NCI-H82 treated with DMSO at 0.1 percent for 48 hours (cell line): Measurements from ENCODE around the gene AUTS2.

Experiments used
- DNase-seq: peaks from one replicate; lab custom pipeline; 2025; ENCODE audit not compliant: unreplicated experiment; lab: John Stamatoyannopoulos, UW

AUTS2 gene

DNA sequence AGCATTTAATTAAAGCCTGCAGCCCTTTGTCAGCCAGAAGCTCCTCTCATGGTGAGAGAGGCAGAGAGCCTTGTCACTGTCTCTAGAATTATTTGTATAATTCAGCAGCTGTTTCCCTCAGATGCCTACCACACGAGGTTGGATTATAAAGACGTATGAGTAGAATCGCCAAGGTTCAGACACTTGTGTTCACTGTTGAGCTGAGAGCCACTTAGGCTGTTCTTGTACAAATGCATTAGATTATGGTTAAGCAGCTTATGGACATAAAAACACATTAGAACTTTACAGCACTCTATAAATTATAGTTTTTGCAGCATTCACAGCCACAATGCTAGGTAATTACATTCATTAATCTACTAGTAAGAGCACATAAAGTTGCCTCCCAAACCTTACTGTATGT is 282.6 kb downstream of the AUTS2 start:
- peak; percentile 93 for DNase-seq

DNA sequence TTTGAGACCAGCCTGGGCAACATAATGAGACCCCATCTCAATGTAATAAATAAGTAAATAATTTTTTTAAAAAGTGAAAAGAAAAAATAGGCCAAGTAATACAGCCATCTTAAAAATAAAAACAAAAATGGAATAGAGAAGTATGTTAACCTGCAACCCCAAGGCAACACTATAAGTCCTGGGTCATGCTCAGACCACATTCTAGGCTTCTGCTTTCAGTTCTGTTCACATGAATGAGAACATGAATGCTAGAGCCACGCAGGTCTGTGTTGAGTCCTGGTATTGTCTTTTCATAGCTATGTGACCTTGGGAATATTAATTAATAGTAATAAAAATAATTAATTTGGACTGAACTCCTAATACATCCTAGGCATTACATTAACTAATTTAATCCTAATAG is 284.0 kb downstream of the AUTS2 start:
- no peak for DNase-seq

DNA sequence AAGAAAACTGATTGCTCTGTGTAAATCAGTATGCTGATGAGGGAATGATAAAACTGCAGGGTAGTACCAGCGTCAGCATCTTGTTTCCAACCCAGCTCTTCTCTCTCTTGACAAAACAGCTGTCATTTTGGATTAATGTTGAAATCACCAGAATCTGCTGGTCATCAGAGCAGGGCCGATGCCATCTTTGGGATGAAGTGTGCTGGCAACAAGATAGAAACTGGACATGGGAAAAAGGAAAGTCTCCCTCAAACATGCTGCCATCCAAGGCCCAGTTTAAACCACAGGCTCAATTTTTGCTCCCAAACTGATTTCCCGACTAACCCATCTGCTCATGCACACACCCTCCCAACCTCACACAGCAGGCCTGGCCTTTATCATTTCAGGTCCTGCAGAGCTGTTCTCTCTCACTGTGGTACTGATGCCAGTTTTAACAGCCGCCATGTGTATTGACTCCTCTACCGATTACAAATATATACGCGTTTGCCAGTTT is 285.2 kb downstream of the AUTS2 start:
- DNase-seq = no peak

DNA sequence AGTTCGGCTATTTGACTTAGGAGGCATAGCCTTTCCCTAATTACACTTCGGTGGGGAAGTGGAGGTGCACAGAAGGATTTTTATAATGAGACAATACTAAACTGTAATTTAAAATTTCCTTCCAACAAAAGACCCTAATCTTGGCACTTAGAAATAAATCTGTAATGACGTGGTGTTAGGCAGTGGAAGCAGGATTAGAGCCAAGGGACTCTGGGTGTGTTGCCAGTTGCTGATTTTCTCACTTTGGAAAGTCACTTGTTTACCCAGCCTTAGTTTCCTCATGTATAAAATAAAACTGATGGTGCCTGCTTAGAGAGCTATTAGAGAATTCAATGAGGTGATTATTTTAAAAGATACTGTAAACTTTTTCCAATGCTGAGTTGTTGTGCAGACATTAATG is 287.2 kb downstream of the AUTS2 start:
- DNase-seq = no peak

DNA sequence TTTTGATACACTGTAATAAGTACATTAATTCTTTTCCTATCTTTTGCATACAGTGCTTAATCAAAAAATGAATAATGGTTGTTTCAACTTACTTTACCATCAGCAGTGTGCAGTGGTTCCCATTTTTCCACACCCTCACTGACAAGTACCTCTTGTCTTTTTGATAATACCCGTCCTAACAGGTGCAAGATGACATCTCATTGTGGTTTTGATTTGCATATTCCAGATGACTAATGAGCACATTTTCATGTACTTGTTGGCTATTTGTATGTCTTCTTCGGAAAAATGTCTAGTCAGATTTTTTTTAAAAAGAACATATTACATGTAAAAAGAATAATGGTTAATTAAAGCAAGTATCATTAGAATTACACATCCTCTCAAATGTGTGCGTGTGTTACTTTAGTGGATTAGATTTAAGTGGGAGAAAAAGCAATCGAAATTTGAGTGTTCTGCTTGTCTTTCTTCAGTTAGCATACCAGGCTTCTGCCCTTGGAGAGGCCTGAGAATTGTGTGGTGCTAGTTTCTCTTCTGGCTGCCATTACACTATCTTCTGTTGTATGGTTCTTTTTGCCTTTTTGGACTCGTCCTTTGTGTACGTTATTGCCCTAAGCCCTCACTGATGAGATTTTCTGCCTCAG is 291.2 kb downstream of the AUTS2 start:
- DNase-seq = no peak

DNA sequence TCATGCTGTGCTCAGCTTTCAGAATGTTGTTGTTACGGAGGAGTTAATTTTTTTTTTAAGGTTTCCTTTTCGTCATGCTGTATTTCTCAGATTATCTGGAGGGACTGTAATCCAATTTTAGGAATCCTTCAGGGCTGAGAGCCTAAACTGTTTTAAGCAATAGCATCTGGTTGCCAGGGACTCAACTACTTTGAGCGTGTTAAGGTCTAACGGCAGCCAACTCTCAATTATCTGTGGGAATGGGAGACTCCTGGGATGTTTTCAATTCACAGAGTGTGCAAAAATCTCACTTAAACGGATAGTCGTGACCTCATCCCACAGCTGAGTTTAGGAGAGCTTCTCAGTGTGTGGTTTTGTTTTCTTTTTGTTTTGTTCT is 291.7 kb downstream of the AUTS2 start:
- DNase-seq = peak; percentile 93

DNA sequence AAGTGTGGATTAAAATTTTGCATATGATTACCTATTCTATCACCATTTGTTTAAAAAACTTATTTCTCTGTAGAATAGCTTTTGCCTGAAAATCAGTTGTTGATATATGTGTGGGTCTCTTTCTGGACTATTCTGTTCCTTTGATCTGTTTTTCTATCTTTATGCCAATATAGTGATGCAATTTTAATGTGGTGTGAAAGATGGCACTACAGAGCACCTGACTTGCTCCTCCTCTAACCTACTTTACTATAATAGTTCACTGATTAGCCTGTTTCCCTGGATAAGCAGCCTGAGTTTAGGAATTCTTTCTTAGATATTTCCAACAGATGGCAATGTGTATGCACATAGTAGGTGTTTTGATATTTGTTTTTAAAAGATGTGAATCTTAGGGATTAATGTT is 294.5 kb downstream of the AUTS2 start:
- no peak for DNase-seq

DNA sequence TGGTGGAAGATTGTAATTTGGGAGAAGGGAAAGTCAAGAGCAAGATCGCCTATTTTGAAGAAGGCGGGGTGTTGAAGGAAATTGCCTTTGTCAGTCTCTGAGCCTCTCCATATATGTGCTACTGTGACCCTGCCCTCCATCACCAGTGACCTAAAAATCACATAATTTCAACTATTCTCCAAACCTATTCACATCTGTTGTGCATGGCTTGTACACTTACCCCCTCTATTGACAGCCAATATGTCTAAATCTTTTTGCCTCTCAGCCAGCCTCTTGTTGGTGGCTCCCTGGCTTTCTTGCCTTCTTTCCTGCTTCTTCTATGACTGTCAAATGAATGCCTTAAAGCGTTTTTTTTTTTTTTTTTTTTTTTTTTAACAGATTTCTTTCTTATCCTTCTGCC is 295.6 kb downstream of the AUTS2 start:
- peak; percentile 28 for DNase-seq

DNA sequence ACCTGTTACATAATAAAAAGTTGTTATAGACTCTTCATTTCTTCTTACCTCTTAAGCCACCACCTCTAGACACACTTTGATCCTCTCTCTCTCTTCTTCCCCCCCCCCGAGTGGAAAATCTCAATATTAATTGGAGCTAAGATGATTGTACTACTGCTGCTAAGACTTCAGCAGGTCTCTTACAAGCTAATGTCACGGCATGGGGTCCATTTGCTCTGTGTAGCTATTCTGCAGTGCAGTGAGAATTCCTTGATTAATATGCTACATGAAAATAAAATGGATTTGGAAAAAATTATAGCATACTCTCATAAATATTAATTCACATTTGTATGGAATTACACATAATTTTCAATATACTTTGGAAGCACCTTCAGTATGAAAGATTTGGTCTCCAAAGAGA is 297.2 kb downstream of the AUTS2 start:
- no peak for DNase-seq

DNA sequence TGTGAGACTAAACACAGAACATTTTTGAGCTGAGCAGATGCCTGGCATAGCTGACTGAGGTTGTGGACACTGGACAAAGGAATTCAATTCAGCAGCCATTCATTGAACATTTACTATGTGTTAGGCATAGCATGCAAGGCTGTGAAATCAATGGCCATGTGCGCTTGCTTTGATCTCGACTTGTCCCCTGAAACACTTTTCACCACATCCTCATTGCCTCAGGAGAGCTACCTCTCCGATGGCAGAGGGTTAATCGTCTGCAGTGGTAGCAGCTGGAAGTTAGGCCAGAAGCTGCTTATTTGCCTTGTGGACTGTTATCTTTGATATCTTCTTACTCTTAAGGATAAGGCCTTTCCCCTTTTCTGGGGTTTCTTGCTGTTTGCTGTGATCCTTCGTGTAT is 297.8 kb downstream of the AUTS2 start:
- no peak for DNase-seq

DNA sequence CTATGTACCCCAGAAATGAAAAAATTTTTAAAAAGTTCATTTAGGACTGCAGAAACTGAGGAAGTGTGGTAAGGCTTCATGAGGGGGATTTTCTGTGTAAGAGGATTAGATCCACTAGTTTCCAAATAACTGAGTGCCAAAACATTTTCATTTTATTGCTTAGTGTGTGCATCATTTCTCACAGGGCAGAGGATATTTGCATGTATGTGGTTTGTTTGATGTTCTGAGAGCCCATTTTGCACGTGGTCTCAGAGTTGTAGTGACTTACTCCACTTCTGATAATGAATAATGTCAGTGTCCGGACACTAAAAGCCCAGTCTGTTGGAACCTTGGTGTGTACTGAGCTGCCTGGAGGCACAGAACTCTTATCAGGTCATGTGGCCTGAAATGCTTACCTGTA is 299.9 kb downstream of the AUTS2 start:
- DNase-seq = no peak

DNA sequence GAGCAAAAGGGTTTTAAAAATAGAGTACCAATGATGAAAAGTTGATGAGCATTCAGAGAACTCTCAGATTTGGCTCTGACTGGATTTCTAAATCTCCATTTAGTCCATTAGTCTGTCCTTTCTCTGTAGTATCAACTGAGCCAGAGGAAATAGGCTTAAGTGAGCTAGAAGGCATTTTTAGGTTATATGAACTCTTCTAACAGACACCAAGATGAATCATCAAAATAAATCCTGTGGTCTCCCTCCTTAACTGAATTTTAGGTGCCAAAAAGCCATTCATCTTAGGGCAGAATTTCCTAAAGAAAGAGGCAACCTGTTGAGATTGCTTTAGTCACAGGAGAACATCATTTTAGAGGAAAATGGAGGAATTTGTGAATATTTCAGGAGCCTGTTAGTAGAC is 305.1 kb downstream of the AUTS2 start:
- DNase-seq = no peak

DNA sequence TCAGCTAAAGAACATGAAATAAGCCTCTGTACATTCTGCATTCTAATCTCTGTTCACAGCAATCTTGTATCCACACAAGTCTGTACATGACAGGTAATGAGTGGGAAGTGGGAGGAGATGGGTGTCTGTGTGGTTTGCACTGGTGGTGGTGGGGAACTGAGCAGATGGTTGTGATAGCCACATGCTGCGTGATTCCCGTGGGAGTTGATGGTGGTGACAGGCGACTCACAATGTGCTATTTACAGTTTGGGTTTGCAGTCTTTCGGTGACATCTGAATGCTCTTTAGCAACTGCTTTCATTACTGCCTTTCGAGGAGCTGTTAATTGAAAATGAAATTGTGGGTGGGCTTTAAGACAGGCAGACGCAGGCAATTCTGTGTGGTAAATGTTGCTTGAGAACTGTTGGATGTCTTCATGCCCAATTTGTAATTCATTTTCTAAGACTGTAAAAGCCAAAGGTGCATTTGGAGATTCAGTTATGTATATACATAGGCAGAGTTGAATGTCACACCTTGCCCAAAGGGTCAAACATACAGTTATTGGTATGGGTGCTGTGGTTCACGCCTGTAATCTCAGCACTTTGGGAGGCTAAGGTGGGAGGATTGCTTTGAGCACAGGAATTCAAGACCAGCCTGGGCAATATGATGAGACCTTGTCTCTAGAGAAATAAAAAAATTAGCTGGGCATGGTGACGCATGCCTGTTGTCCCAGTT is 308.2 kb downstream of the AUTS2 start:
- no peak for DNase-seq

DNA sequence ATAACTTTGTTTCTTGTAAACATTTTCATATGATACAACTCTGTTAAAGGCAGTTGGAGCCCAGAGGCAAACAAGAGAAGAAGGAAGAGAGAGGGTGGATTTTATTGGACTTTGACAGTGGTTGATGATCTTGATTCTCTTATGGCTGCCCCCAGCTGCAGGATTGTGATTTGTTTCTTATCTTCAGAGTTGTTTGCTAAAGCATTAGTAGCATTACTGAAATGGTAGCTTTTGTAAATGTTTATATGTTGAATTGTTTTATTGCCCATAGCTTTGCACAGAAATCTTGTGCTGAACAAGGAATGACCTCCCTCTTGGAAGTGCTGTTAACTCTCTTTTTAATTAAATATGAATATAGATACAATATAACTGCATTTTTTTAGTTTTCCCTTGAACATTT is 309.4 kb downstream of the AUTS2 start:
- no peak for DNase-seq

DNA sequence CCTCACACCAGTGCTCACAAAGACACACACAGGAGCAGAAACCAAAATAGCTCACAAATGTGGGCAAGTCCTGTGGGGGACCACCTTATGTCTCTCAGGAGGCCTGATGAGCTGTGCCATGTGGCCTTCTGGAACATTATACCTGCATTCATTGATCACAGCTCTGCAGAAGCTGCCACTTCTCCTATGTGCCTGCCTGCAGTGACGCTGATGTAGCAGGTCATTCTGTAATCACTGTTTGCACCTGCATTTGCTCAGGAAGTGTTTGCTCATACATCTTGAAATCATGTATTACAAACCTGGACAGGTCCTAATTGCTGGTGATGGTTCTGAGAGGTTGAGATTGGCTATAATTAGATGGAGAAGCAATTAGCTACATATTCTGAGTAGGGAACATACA is 310.2 kb downstream of the AUTS2 start:
- no peak for DNase-seq

DNA sequence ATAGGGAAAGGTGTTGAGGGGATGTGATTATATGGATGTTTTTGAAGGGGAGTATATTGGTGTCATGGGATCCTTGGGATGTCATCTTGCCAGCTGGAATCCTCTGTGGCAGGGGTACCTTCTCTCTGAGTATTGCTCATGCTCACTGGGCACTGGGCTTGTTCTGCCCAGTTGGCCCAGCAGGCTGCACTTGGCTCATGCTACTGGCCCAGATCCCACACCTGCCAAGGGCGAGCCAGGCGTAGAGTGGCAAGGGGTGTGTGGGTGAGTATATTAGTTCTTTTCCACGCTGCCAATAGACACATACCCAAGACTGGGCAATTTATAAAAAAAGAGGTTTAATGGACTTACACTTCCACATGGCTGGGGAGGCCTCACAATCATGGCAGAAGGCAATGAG is 311.9 kb downstream of the AUTS2 start:
- DNase-seq = no peak

DNA sequence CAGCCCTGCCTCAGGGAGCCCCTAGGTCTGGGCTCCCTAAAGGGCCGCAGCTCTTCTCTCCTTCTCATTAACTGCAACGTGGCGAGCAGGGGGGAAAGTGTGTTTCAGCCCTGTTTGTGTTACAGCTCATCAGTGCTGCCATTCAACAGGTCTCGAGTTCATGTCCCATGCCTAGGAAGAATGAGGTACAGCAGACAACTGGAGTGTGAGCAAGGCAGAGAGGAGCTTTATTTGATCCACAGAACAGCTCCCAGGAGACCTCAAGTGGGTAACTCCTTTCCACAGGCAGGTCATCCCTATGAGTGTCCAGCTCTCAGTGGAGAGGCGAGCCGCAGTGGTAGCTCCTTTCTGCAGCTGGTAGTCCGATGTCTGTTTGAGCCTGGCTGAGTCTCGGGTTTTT is 313.1 kb downstream of the AUTS2 start:
- DNase-seq = no peak

DNA sequence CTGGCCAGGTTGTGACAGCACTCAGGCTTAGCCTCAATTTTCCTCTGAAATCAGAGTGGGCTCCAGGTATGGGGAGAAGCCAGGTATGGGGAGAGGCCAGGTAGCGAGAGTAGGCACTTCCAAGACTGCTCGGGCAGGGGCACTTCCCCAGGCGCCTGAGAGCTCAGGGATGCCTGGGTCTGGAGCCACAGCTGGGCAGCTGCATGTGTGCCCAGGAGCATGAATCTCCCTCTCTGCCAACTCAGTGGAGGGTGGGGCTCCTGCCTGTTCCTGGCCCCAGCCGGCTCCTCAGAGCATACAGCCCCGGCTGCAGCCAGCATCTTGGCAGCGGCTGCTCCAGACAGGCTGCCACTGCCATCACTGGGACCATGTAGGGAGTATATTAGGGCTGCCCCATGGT is 313.9 kb downstream of the AUTS2 start:
- DNase-seq = no peak

DNA sequence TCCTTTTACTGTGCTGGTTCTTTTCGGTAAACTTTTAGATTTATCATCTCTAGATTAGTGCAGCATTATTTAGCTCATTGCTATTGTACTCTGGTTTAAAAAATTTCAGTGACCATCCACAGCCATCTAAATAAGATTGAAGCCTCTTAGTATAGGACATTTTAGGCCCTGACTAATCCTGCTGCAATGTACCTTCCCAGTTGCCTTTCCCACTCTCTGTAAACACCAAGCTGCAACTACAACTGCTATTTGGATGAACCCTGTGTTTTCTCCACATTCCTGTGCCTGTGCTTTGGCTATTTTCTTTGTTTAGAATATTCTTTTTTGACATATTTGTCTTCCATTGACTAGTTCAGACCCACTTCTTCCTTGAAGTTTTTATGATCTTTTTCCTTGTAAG is 314.6 kb downstream of the AUTS2 start:
- DNase-seq = no peak

DNA sequence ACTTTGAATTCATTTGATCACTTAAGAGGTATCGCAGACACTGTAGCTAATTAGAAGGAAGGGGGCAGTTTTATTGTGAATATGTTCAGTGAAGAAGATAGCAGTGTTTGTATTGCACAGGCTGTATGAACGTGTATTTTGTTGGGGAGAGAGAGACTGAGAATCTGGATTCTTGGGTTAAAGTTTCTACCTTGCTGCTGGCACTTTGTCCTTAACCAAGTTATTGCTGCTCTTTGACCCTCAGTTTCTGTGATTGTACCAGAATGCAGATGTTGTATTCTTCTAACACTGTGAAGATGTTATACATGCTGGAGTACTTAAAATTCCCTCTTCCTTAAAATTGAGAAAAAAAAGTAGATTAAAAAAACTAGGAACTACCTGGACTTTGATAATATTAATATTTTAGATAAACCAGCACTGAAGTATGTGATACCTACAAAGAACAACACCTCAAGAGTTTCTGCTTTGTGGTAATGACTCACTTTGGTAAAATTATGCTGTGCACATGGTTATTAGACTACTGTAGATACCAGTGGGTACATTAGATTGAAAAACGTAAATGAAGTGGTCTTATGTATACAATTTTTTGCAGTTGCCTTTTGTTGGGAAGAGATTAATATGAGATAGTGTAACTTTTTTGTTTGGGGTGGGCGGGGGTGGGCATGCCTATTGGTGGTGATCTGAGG is 321.3 kb downstream of the AUTS2 start:
- no peak for DNase-seq

DNA sequence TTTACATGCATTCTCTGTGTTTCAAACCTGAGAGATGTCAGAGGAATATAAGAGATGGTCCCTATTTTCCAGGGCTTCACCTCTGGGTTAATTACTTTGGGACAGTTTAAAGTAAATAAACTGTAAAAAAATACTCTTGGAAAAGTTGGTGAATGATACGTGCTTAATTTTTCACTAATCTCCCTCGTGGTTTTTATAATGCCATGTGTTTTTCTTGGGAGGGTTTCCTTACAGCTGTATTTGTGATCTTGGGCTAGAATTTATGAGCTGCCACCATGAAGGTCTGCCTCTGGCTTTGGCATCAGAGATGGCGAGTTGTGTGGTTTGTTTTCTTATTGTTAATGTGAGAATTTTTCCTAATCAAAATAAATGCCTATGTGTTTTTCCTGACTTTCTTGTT is 322.5 kb downstream of the AUTS2 start:
- no peak for DNase-seq

DNA sequence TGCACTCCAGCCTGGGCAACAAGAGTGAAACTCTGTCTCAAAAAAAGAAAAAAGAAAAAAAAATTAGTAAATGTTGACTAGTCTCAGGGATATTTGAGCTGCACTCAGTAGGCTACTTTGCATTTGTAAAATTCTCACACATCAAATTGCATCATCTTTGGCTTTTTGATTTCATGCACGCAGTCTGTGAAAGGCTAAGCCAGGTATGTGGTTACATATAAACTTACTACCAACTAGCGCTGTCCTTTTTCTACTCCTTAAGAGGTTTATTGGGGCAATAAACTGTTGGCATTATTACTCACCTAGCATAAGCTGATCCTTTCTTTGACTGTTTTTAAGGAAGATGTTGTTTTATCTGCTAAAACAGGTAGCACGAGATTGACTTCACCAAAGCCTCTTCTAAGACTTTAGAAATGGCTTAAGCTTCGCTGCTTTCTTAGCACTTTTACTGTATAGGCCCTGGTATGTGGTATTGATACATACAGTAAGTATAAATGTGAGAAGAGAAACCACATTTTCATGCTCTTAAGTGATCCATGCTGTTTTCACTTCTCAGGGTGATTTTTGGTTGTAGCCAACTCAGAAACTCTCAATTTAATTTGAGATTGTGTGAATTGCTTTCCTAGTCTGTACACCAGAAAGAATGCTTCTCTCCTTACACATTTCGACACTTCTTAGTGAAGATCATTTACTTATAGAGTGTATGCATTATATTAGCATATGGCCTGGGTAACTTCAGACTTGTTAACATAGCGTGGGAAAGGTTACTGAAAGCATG is 323.9 kb downstream of the AUTS2 start:
- no peak for DNase-seq
